HG02884 (cell line): ENCODE results near the gene LMOD3.

Experiments
- ATAC-seq: cut with Tn5 transposase; IDR thresholded peaks from one replicate; pipeline ENCODE4 v1.9.1; 2021; ENCODE audit warnings: mild to moderate bottlenecking, moderate library complexity; ENCODE audit not compliant: unreplicated experiment

Gene LMOD3

GRCh38 chr3:69094467-69095205, 27.8 kb downstream of the LMOD3 start:
- ATAC-seq = no peak

GRCh38 chr3:69092030-69092516, 30.3 kb downstream of the LMOD3 start:
- ATAC-seq = peak; percentile 77

DNA sequence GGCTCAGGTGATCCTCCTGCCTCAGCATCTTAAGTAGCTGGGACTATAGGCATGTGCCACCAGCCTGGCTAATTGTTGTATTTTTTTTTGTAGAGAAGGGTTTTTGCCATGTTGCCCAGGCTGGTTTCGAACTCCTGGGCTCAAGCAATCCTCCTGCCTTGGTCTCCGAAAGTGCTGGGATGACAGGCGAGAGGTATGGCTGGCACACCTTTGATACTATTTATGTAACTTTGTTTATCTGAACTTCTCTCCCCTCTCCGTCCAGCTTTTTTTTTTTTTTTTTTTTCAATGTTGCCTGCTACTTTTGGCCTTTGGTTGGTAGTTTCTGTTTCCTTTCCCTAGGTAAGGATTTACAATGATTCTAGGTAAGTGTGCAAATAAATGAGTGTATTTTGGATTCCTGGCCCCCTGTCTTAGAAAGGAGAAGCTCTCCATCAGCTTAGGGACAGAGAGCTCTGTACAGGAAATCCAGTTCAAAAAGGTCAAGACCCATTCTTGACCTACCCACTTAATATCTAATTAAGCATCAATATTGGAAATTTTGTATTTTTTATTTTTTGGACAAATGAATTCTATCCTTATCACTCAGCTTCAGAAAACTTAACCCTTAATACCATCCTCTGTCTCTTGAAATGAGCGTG, 30.9 kb downstream of the LMOD3 start:
- ATAC-seq = peak; percentile 1

DNA sequence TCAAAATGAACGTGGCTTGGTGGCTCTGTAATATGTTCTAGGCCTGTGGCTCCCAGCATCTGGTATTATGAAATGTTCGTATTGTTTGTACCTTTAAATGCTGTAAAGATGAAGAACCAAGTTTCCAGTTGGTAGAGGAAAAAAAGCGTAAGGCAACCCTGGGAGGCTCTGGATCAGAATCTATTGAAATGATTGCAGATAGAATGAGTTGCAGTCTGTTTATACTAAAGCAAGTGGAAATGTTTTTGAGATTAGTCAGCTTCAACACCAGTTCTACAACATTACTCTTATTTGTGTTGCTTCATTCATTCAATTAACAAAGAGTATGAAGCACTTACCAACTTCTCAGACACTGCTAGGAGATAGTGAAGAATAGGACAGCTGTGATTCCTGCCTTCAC, 32.4 kb downstream of the LMOD3 start:
- no peak for ATAC-seq

DNA sequence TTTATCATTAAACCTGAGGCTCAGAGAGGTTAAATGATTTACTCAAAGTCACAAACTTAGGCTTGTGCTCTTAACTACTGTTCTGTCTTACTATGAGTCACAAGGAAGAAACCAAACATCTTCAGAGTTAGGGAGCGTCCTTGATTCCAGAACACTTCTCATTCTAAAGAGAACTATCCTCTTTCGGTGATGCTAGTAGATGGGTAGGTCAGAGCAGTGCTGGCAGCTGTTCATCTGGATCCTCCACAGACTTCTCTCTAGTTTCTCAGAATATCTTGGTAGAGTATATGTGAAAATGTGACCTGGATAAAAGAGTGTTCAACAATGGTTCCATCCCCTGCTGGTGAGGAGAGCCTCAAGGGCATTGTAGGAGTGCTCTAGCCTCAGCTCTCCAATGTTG, 34.3 kb downstream of the LMOD3 start:
- ATAC-seq = peak; percentile 21

DNA sequence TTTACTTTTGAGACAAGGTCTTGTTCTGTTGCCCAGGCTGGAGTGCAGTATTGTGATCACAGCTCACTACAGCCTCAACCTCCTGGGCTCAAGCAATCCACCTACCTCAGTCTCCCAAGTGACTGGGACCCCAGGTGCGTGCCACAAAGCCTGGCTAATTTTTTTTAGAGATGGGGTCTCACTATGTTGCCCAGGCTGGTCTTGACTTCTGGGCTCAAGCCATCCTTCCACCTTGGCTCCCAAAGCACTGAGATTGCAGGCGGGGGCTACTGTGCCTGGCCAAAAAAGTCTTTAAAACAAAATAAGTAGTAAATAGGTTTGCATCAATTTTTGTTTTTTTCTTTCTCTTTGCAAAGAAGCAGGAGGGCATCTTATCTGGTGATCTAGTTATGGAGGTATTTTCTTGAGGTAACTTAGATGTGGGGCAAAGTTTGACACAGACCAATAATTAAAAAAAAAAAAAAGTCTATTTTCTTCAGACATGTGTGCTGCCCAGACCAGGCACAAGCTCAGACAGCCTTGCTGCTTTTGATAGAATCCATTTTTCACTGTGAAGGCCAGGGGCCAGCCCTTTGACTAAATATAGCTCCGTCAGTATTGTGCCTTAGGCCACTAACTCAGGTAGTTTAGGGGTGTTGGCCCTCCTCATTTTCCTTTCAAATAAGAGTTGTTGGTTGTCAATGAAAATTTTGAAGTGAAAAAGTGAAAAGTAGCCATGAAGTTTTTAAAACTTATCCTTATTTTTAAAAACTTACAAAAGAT, 35.2 kb downstream of the LMOD3 start:
- no peak for ATAC-seq

DNA sequence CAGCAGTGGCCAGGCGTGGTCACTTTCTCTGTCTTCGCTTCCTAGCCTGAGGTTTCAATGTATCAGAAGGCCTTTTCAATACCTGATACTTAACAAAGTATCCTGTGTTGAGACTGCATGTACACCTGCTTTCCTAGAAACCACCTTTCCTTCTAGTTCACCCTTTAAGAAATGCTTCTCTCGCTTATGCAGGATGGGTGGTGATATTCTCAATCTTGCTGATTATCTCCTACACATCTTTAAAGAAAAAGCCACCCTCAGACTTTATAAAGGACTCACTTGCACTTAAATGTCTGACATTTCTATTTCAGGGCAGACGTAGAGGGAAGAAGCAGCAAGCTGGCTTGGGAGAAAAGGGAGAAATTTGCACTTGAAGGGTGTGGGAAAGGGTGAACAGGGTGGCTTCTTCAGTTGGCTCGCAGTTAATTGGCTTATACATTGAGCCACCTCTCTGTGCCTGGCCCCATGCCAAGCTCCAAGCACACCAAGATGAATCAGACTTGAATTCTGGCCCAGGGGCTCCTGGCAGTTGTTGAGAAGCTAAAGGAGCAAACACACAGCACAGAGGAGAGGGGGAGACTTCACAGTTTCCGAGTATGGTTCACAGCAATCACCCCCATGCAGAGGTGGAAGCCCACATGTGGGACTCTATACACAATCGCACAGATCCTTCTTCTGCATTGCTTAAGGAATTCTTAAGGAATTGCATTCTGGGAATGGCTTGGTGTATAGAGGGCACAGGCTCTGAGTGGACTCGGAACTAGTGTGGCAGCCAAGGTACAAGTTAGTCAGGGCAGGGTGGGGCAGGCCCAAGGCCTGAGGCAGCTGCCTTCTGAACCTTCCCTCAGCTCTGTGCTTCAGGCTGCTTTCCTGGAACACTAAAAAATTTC, 36.3 kb downstream of the LMOD3 start:
- no peak for ATAC-seq

DNA sequence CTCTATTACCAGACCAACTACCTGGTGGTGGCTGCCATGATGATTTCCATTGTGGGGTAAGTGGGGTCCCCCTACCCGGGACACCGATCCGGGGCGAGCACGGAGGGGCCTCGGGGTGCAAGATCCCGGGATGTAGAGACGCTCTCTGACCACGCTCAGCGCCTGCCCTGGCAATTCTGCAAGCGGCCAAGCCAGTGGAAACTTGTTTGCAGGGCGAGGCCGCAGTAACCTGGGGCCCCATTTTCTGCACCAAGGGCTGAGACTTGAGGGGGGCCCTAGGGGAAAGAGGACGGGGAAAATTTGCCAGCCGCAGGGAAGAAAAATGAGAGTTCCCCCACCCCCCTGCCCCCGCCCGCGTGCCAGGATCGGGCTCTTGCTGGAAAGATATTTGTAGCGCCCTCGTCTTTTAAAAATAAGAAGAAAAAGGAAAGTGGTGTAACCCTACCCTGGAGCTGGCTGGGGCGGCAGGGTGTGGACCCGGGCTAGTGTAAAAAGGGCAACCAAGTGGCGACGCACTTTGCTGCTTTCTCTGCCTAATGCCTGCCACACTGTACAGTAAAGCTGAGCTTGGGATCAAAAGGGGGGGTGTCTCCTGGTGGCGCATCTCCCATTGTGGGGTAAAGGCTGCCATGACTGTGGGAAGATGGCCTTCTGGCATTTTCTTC, 37.1 kb downstream of the LMOD3 start:
- no peak for ATAC-seq

DNA sequence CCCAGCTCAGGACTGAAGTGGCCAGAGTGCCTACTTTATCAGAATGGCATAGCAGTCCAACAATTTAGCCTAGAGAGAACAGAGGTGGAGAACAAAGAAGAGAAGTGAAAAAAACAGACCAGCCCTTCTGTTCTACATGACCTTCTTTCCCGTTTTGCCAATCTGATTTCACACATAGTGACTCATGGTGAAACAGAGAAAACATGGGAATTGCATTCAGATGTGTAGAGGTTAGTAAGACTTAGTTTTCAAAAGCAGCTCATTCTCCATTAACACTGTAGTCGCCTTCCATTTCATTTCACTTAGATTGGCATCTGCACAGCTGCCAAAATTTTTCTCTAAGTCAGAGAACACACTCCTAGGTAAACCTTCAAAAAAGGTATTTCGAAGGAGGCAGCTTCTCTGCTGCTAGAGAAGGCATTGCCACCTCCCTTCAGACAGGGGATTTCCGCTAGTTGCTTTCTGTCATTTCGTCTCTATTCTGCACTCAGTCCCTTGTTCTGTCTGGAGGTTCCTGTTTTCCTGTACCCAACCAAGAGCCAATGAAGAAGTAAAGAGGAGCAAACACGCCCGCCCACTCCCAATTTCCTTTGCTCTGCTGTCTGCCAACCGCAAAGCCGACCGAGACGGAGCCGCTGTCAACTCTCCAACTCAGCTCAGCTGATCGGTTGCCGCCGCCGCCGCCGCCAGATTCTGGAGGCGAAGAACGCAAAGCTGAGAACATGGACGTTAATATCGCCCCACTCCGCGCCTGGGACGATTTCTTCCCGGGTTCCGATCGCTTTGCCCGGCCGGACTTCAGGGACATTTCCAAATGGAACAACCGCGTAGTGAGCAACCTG, 37.8 kb downstream of the LMOD3 start, which contains the start of gene ARL6IP5:
TSS of gene ARL6IP5 (plus strand) at position 612 of the 842 bp plus-strand sequence. CDS start at position 723, 111 bp downstream.
- ATAC-seq = peak; percentile 42

GRCh38 chr3:69082805-69083204, 39.6 kb downstream of the LMOD3 start:
- ATAC-seq = peak; percentile 47

DNA sequence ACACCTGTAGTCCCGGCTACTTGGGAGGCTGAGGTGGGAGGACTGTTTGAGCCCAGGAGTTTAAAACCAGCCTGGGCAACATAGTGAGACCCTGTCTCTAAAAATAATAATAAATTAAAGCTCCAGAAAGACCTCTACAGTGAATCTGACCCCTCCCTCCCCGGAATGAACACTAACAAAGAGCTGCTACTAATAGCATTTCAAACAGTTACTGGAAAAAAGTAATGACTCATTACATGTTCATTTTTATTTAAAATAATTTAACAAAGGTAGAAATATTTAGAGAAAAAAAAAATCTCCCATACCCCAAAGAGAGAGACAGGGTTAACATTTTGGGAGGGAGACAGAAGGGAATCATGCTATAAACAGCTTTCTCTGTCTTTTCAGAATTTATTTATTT, 40.0 kb downstream of the LMOD3 start:
- ATAC-seq = no peak

DNA sequence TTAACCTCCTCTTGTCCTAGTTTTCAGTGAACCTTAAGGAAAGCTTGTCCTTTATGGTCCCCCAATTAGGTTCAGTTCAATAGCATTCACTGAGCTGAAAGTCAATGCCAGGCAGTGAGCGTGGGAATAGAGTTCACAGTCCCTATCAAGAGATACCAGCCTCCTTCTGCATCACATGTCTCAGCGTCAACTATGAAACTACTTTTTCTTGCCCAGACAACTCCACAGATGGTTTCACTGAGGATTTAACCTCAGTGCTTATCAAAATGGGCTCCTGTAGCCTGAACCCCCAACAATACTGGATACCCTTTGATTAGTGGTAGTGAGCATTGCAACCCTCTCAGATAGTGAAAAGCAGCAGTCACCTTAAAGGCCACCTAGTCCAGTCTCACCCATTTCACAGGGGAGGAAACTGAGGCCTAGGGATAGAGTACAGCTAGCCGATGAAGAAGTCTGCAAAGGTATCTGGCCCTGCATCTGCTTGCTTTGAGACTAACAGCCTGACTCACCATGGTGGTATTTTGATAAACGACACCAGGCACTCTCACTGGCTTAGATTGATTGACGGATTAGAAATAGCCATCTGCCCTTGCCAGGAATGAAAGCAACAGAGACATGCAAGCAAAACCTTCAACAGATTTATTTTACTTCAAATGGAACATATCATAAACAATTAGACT, 40.7 kb downstream of the LMOD3 start:
- ATAC-seq = no peak

DNA sequence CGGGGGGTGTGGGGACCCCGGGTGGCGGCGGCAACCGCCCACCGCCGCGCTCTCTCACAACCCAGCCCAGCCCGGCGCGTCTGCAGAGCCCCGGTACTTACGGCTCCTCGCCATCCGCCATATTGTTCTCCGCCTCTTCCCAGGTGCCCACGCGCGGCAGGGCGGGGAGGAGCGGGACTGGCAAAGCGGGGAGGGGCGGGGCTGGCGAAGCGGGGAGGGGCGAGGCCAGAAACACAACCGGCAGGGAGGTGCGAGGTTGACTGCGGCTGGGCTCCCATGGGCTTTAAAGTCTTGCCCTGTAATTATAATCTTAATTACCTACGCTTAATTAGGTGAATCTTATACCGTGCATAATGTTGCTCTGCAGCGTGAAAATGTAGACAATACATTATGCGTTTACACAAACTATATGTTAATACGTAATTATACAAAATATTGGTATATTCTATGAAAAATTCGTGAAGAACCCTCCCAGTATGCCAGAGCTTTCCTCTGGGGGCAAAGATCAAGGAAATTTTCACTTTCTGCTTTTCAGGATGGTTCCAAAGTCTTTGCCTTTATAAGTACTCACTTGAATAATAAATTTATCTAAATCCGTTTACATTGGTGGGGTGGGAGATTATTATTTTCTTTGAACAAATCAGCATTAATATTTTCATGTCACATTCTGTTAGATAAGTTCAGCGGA, 42.0 kb downstream of the LMOD3 start, which contains the start of gene UBA3:
TSS of gene UBA3 (minus strand) at position 133 of the 688 bp plus-strand sequence. CDS start at position 121, 12 bp downstream.
- ATAC-seq = peak; percentile 30

DNA sequence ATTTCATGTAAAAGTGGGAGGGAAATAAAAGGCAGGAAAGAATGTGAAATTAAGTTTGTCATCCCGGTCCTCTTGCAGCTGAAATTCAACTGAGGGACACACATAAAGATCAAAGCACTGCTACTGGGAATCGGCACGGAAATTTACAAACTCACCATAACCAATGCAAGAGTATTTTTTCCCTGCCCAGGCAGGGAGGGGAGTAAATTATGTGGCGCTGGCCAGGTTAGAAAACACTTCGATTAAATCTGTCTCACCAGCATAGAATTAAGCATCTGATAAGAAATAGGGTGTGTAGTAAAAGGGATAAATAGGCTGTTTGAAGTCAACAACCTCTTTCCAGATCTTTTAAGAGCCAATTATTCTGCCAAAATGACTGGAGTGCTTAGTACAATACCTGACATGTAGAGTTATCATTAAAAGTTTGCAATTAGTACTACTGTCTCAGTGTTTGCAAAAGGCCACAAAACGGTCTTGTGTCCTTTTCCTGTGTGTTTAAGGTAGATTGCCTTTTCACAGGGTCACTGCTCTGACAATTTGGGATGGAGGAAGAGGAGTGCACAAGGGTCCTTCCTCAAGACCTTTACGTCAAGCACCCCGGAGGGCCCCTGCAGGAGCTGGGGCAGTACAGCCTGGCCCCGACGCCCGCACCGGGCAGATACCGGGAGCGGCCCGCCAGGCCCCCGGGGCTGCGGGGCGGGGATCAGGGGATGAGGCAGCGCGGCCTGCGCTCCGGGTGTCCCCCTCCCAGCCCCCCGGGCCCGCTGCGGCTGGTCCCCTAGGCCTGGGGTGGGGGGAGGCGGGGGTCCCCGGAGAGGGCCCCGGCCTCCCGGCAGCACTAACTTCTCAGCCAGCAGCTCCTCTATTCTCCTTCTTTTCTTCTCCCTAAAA, 42.9 kb downstream of the LMOD3 start:
- no peak for ATAC-seq

- ATAC-seq = no peak
Observed at GRCh38 chr3:69072928-69073327, 49.5 kb downstream of the LMOD3 start.

DNA sequence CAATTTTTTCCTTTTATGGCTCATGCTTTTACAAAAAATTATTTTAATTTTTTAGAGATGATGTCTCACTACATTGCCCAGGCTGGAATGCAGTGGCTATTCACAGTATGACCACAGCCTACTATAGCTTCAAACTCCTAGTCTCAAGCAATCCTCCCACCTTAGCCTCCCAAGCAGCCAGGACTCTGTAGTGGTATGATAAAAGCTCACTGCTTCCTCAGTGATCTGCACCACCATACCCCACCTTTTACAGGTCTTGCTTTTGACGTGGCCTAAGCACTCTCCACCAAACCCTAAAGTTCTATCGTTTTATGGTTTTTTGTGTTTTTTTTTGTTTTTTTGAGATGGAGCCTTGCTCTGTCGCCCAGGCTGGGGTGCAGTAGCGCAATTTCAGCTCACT, 56.3 kb downstream of the LMOD3 start:
- ATAC-seq = no peak
